HepG2 (cell line): ENCODE measurements around the gene DLX4. TPM values are rescaled to one million over a fixed set of nuclear protein-coding genes. Genes with fewer than 3 reads are reported as not detected.

ENCODE experiments used
- ATAC-seq: fragments of 200-7000 bp; cut with Tn5 transposase; 3 replicates; pipeline ENCODE4 v1.9.1; 2020; ENCODE audit warnings: mild to moderate bottlenecking, moderate library complexity
- BruUV-seq: library from RNA; stranded (reverse); fragments of 400-500 nt; replicated peaks from 2 replicates; lab custom pipeline; 2021; lab: Mats Ljungman, UMichigan
- CTCF ChIA-PET: fragments of 300-600 bp; formaldehyde crosslinking; extraction: SDS; loops from one replicate; lab custom pipeline; 2021; ENCODE audit warnings: low total read pairs, inconsistent platforms, low intra/inter-chr PET ratio; lab: Yijun Ruan, JAX
- POLR2A ChIA-PET: fragments of 350-600 bp; sonication (Branson Sonifier 250); formaldehyde crosslinking; loops from one replicate; lab custom pipeline; 2020; ENCODE audit warnings: antibody characterized with exemption, inconsistent platforms; lab: Yijun Ruan, JAX
- DNase-seq: peaks from one replicate; pipeline ENCODE4 v3.0.0-alpha.2; 2015; ENCODE audit warnings: low spot score
- FAIRE-seq: peaks from 3 replicates; lab custom pipeline; 2011; peaks lifted over from hg19 to GRCh38; lab: Jason Lieb, UNC
- H2AFZ ChIP-seq: one replicate; pipeline ENCODE4 v1.6.1; 2011; ENCODE audit warnings: low read length, inconsistent platforms
- H3K27ac ChIP-seq: fragments of 300-600 bp; 3 replicates; pipeline ENCODE4 v1.8.0; 2011; ENCODE audit warnings: mixed run types, mild to moderate bottlenecking, mixed read lengths, low read length, inconsistent platforms; ENCODE audit not compliant: insufficient read depth; ENCODE audit errors: extremely low read length
- H3K27me3 ChIP-seq, 2 experiments: fragments of 200-600 bp in 1 of 2; 2 replicates in 1 of 2; 3 replicates in 1 of 2; pipeline versions ENCODE4 v1.6.0 to v1.8.0; 2011; ENCODE audit warnings: low read length in 2 of 2, mild to moderate bottlenecking in 2 of 2, moderate library complexity in 2 of 2, inconsistent platforms in 1 of 2; ENCODE audit not compliant: insufficient read depth in 2 of 2, control insufficient read depth in 1 of 2
- H3K36me3 ChIP-seq, 2 experiments: fragments of 200-600 bp in 1 of 2; replicated peaks in 1 of 2; 2 replicates in 1 of 2; 3 replicates in 1 of 2; pipeline versions ENCODE4 v1.5.1 to v1.8.0; 2011; ENCODE audit warnings: low read length in 2 of 2, inconsistent platforms in 1 of 2; ENCODE audit not compliant: insufficient read depth in 2 of 2, control insufficient read depth in 1 of 2
- H3K4me1 ChIP-seq: 2 replicates; pipeline ENCODE4 v1.5.1; 2012; ENCODE audit warnings: low read length, inconsistent platforms; ENCODE audit not compliant: insufficient read depth
- H3K4me2 ChIP-seq: 2 replicates; pipeline ENCODE4 v1.6.0; 2011; ENCODE audit warnings: low read depth, low read length, inconsistent platforms
- H3K4me3 ChIP-seq, 3 experiments: fragments of 200-600 bp in 1 of 3; sonication (generic), shearing (Covaris generic) in 1 of 3; replicated peaks in 1 of 3; 2 replicates each; pipeline ENCODE4 v1.5.1; 2011 to 2016; ENCODE audit warnings: low read length in 3 of 3, inconsistent platforms in 2 of 3, low read depth in 2 of 3, mild to moderate bottlenecking in 2 of 3, control low read depth in 1 of 3, mixed read lengths in 1 of 3; ENCODE audit not compliant: insufficient read depth in 1 of 3
- H3K79me2 ChIP-seq: one replicate; pipeline ENCODE4 v1.6.1; 2011; ENCODE audit warnings: low read length, inconsistent platforms; ENCODE audit not compliant: insufficient read depth
- H3K9ac ChIP-seq: 2 replicates; pipeline ENCODE4 v1.6.0; 2011; ENCODE audit warnings: mild to moderate bottlenecking, low read depth, low read length, inconsistent platforms; ENCODE audit not compliant: insufficient read depth
- H3K9me3 ChIP-seq: 2 replicates; pipeline ENCODE4 v1.5.1; 2012; ENCODE audit warnings: mild to moderate bottlenecking, low read length
- H4K20me1 ChIP-seq: 2 replicates; pipeline ENCODE4 v1.6.0; 2011; ENCODE audit warnings: inconsistent platforms, mild to moderate bottlenecking, low read length, moderate library complexity; ENCODE audit not compliant: insufficient read depth
- CENPBD1 ChIP-seq: sonication (generic); formaldehyde crosslinking; IDR thresholded peaks from 2 replicates; pipeline ENCODE4 v1.8.0; 2022; ENCODE audit warnings: missing genetic modification reagents, low read depth, mild to moderate bottlenecking, borderline replicate concordance
- MEIS1 ChIP-seq: sonication (generic); formaldehyde crosslinking; IDR thresholded peaks from 2 replicates; pipeline ENCODE4 v1.9.0; 2021; ENCODE audit warnings: mild to moderate bottlenecking, missing genetic modification reagents, moderate library complexity, borderline replicate concordance
- TARDBP ChIP-seq: sonication (generic); formaldehyde crosslinking; IDR thresholded peaks from 2 replicates; pipeline ENCODE4 v1.8.0; 2022; ENCODE audit warnings: mild to moderate bottlenecking, missing genetic modification reagents
- ZNF3 ChIP-seq: IDR thresholded peaks from 2 replicates; pipeline ENCODE4 v1.7.0; 2017; ENCODE audit warnings: inconsistent platforms
- ZNF317 ChIP-seq: sonication (generic); formaldehyde crosslinking; IDR thresholded peaks from 2 replicates; pipeline ENCODE4 v1.5.0; 2020; ENCODE audit warnings: mild to moderate bottlenecking, missing genetic modification reagents
- ZNF431 ChIP-seq: sonication (generic); formaldehyde crosslinking; IDR thresholded peaks from 2 replicates; pipeline ENCODE4 v1.9.0; 2022; ENCODE audit warnings: missing genetic modification reagents, low read depth, mild to moderate bottlenecking, borderline replicate concordance
- ZNF607 ChIP-seq: sonication (generic); formaldehyde crosslinking; IDR thresholded peaks from 2 replicates; pipeline ENCODE4 v1.5.1; 2020; ENCODE audit warnings: missing genetic modification reagents, mild to moderate bottlenecking, borderline replicate concordance
- WGBS: methylation state at CpG from one replicate; pipeline ENCODE4 v1.1.6; 2017; ENCODE audit warnings: low lambda C conversion rate; 5-methylcytosine and 5-hydroxymethylcytosine counted together
- in situ Hi-C: cut with HindIII; loops from 2 replicates; pipeline ENCODE4 v1.10.0; 2017; ENCODE audit warnings: low pct_unique_long_range_greater_than_20kb; ENCODE audit not compliant: extremely low pct_ligation_motif_present
- intact Hi-C: fragments of 100-400 bp; cut with micrococcal nuclease; formaldehyde crosslinking; loops from one replicate; pipeline ENCODE4 v1.10.0; 2022; ENCODE audit not compliant: unreplicated experiment
- polyA plus RNA-seq, 8 experiments: library from polyadenylated mRNA; depleted of rRNA in 3 of 8; stranded (reverse) in 7 of 8; unstranded in 1 of 8; fragments of >200 nt; fragmentation: Illumina TruSeq in 4 of 8; extraction: Trizol in 4 of 8; gene quantifications; 2 replicates each; pipeline versions ENCODE4 v1.2.1 to v1.2.3, GENCODE V29; 2011 to 2016; ENCODE audit warnings: low read depth in 4 of 8, missing spikeins in 1 of 8, mixed read lengths in 1 of 8; ENCODE audit not compliant: insufficient read depth in 1 of 8
- total RNA-seq, 5 experiments: library from RNA; depleted of rRNA; stranded (reverse); fragments of >200 nt; fragmentation: Illumina TruSeq; extraction: Trizol; gene quantifications; 2 replicates each; pipeline ENCODE4 v1.2.3, GENCODE V29; 2016; ENCODE audit warnings: low read depth in 1 of 5

Gene DLX4
- total and polyA plus RNA-seq, 2 of the 13 experiments (the other 11 are each of a cell fraction or from before 2014, with no cell fraction given) = 0.55 to 2.3 TPM

- H3K4me3 ChIP-seq = no peak overlapping the region
- ATAC-seq (no peak), FAIRE-seq (no peak), DNase-seq (no peak)
- H3K27ac ChIP-seq = no peak overlapping the region
- no peaks in the 10 kb centered on the region for H3K9me3 ChIP-seq
- H3K4me2 ChIP-seq = no peak overlapping the region
- H3K36me3 ChIP-seq = no peaks in the 10 kb centered on the region
- 52% methylated on average over 12 of the region's 14 CpGs for WGBS
- ChIA-PET POLR2A (no interaction called here), CTCF (no interaction called here)
- H3K27me3 ChIP-seq = peaks cover 36 to 92% of the 10 kb centered on the region in 2 experiments
- peaks cover 28% of the 10 kb centered on the region for H3K4me1 ChIP-seq
- in situ Hi-C loops (loop anchor here (5.0 kb wide), 1 partner anchor 39 kb away; no protein-coding TSS in a partner anchor), intact Hi-C loops (no loop called here)
- TF ChIP-seq ZNF3 (CRISPR knock-in tag) (no peak), ZNF317 (CRISPR knock-in tag) (no peak), ZNF431 (CRISPR knock-in tag) (no peak), TARDBP (CRISPR knock-in tag) (no peak), ZNF607 (CRISPR knock-in tag) (no peak)
- no peak overlapping the region for H3K9ac ChIP-seq
- no TSS peak for BruUV-seq
- H2AFZ ChIP-seq = no peak overlapping the region
- no peaks in the 10 kb centered on the region for H4K20me1 ChIP-seq
- no peaks in the 10 kb centered on the region for H3K79me2 ChIP-seq
Observed at GRCh38 chr17:49991409-49991808, 22.4 kb downstream of the DLX4 start.

GRCh38 chr17:49992191-49992932 is 23.4 kb downstream of the DLX4 start:
- H3K4me2 ChIP-seq = no peak overlapping the region

More at GRCh38 chr17:49992191-49992932, 23.4 kb downstream of the DLX4 start:
- H3K4me3 ChIP-seq = no peak overlapping the region
- peaks cover 34% of the 10 kb centered on the region for H3K4me1 ChIP-seq
- ATAC-seq = no peak
- H2AFZ ChIP-seq = no peak overlapping the region
- peaks cover 34 to 92% of the 10 kb centered on the region in 2 experiments for H3K27me3 ChIP-seq
- FAIRE-seq = no peak
- no peaks in the 10 kb centered on the region for H4K20me1 ChIP-seq
- H3K9ac ChIP-seq = no peak overlapping the region
- no peak for DNase-seq
- in situ Hi-C loops (loop anchor here (5.0 kb wide), 1 partner anchor 40 kb away; no protein-coding TSS in a partner anchor), intact Hi-C loops (no loop called here)
- POLR2A ChIA-PET = no interaction called here
- 46% methylated on average over 9 of the region's 13 CpGs for WGBS
- CTCF ChIA-PET = interaction anchor here (7.9 kb wide), 1 partner anchor 131 kb away, joined by 284 read pairs; no protein-coding TSS in a partner anchor
- TF ChIP-seq CENPBD1 (no peak), MEIS1 (0 out of 2 replicates have a peak, but pooled peaks have one; percentile 20)
- H3K9me3 ChIP-seq = no peaks in the 10 kb centered on the region
- no peaks in the 10 kb centered on the region for H3K79me2 ChIP-seq
- H3K36me3 ChIP-seq = no peaks in the 10 kb centered on the region
- no TSS peak for BruUV-seq
- no peak overlapping the region for H3K27ac ChIP-seq
